HCT116 (cell line): ENCODE results near the gene KIRREL3.

ENCODE experiments used
- CTCF ChIP-seq, 3 experiments: fragments of 200-600 bp in 1 of 3; sonication (generic) in 1 of 3; IDR thresholded peaks in 2 of 3; conservative IDR thresholded peaks in 1 of 3; 2 replicates each; pipeline ENCODE4 v1.5.1; 2012 to 2017; ENCODE audit warnings: low read depth in 2 of 3, low read length in 2 of 3, antibody characterized with exemption in 1 of 3, borderline replicate concordance in 1 of 3, control low read depth in 1 of 3, mild to moderate bottlenecking in 1 of 3, mixed read lengths in 1 of 3, mixed run types in 1 of 3, moderate library complexity in 1 of 3; ENCODE audit not compliant: insufficient read depth in 1 of 3
- EGR1 ChIP-seq: IDR thresholded peaks from 2 replicates; pipeline ENCODE4 v1.6.1; 2012; ENCODE audit warnings: low read depth
- EZH2phosphoT487 ChIP-seq: fragments of 200-600 bp; IDR thresholded peaks from 2 replicates; pipeline ENCODE4 v1.6.1; 2018; ENCODE audit warnings: antibody characterized with exemption, borderline replicate concordance
- MAX ChIP-seq: IDR thresholded peaks from 2 replicates; pipeline ENCODE4 v1.6.1; 2012
- POLR2AphosphoS5 ChIP-seq: IDR thresholded peaks from 2 replicates; pipeline ENCODE4 v1.6.1; 2011; ENCODE audit warnings: mild to moderate bottlenecking, low read depth, low read length, moderate library complexity
- REST ChIP-seq: IDR thresholded peaks from 2 replicates; pipeline ENCODE4 v1.6.1; 2012; ENCODE audit warnings: low read depth
- SIN3A ChIP-seq: IDR thresholded peaks from 2 replicates; pipeline ENCODE4 v1.6.1; 2012; ENCODE audit warnings: low read depth
- YY1 ChIP-seq: IDR thresholded peaks from 2 replicates; pipeline ENCODE4 v1.6.1; 2011; ENCODE audit warnings: low read length, low read depth, moderate library complexity, mild to moderate bottlenecking; ENCODE audit not compliant: insufficient replicate concordance; ENCODE audit errors: extremely low read depth
- ZBTB33 ChIP-seq: IDR thresholded peaks from 2 replicates; pipeline ENCODE4 v1.6.1; 2011; ENCODE audit warnings: mild to moderate bottlenecking, low read length, moderate library complexity; ENCODE audit not compliant: insufficient replicate concordance; ENCODE audit errors: extremely low read depth

DNA sequence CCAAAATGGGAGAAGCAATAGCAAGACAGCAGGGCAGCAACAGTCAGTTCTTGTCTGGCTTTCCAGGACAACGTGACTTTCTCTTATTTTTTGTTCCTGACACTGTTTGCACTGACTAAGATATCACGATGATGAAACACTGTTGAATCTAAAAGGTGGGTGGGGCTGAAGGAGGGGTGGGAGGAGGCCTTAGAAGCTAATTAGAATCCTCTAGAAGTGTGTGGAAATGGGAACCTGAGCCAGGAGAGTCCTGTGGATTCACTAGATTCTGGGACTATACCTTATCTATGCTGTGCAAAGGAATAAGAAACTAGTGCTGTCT lies 344.8 kb downstream of the KIRREL3 start:
- TF ChIP-seq YY1 (no peak), SIN3A (no peak), REST (no peak), EZH2phosphoT487 (no peak), CTCF (IDR thresholded peaks at IDR 0.05 in 2 of 3, conservative IDR thresholded peaks at IDR 0.05 in 1 of 3; ENCODE audit: borderline replicate concordance in 1 of 3, insufficient read depth in 1 of 3, low read depth in 2 of 3, low read length in 2 of 3) (no peak), ZBTB33 (no peak), MAX (no peak), POLR2AphosphoS5 (no peak), EGR1 (no peak)
